Measurements from ENCODE around the gene IWS1.

DNA sequence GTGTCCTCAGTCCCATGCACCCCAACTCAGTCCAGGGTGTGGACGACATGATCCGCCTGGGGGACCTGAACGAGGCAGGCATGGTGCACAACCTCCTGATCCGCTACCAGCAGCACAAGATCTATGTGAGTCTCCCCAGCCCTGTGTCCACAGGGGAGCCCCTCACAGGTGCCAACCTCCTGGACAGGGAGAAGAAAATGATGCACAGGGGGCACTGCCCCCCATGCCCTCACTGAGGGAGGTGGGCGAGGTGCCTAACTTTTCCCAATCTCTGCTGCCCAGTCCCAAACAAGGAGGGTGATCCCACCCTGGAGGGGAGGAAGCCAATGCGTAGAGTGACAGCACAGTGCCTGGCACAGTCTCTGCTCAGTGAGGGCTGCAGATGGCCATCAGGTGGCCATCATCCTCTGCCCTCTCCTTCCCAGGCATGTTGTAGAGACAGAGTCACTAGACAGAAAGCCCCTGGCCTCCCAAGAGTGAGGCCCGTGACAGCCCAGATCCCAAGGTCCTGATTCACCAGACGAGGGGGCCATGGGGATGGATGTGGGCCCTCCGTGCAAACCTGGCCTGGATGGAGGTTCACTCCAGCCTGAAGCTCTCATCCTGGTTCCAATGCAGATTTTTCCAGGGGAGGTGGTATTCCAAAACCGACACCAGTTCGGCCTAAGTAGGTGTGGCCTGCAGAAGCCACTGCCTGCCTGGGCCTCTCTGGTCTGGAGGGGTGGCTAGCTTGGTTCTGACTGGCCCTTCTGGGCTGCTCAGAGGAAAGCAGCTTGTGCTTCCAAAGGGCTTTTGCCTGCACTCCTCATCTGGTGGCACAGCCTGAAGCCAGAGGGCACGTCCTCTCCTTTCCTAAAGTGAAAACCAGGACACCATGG is 39.2 kb upstream of the IWS1 start:
- TF ChIP-seq EZH2phosphoT487 (IDR thresholded peaks at IDR 0.05; ENCODE audit: low read depth, severe bottlenecking, unreplicated experiment), result no peak
- no peak for TF ChIP-seq CTCF (IDR thresholded peaks at IDR 0.05; ENCODE audit: poor library complexity)
- TF ChIP-seq EZH2 (IDR thresholded peaks at IDR 0.05; ENCODE audit: borderline replicate concordance), result no peak
